Astrocyte (in vitro differentiated cells and primary cell): ENCODE results near the gene MYH11.

Source experiments
- EZH2 ChIP-seq: IDR thresholded peaks from 2 replicates; pipeline ENCODE4 v1.6.1; 2012; ENCODE audit warnings: mild to moderate bottlenecking, low read length, inconsistent platforms; ENCODE audit not compliant: insufficient read depth
- TF ChIP-seq, protein P1 (sequence below): IDR thresholded peaks from 2 replicates; pipeline ENCODE4 v1.5.1; 2011; ENCODE audit warnings: low read depth, mild to moderate bottlenecking, inconsistent platforms, low read length, moderate library complexity; ENCODE audit not compliant: insufficient read depth

DNA sequence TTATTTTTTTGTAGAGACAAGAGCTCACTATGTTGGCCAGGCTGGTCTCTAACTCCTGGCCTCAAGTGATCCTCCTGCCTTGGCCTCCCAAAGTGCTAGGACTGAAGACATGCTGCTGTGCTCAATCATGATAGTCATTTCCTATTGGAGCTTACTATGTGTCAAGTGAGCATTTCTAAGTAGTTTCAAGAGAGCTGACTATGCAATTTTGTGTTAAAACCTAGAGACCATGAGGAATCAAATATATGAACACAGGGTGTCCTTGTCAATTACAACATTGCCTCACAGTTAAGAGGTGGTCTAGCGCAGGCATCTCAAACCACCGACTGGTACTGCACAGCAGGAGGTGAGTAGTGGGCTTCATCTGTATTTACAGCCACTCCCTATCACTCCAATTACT, 37.8 kb downstream of the MYH11 start:
- TF ChIP-seq, protein P1, sequence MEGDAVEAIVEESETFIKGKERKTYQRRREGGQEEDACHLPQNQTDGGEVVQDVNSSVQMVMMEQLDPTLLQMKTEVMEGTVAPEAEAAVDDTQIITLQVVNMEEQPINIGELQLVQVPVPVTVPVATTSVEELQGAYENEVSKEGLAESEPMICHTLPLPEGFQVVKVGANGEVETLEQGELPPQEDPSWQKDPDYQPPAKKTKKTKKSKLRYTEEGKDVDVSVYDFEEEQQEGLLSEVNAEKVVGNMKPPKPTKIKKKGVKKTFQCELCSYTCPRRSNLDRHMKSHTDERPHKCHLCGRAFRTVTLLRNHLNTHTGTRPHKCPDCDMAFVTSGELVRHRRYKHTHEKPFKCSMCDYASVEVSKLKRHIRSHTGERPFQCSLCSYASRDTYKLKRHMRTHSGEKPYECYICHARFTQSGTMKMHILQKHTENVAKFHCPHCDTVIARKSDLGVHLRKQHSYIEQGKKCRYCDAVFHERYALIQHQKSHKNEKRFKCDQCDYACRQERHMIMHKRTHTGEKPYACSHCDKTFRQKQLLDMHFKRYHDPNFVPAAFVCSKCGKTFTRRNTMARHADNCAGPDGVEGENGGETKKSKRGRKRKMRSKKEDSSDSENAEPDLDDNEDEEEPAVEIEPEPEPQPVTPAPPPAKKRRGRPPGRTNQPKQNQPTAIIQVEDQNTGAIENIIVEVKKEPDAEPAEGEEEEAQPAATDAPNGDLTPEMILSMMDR: no peak
- TF ChIP-seq EZH2: no peak
